Measurements from ENCODE around the gene CARD10.

DNA sequence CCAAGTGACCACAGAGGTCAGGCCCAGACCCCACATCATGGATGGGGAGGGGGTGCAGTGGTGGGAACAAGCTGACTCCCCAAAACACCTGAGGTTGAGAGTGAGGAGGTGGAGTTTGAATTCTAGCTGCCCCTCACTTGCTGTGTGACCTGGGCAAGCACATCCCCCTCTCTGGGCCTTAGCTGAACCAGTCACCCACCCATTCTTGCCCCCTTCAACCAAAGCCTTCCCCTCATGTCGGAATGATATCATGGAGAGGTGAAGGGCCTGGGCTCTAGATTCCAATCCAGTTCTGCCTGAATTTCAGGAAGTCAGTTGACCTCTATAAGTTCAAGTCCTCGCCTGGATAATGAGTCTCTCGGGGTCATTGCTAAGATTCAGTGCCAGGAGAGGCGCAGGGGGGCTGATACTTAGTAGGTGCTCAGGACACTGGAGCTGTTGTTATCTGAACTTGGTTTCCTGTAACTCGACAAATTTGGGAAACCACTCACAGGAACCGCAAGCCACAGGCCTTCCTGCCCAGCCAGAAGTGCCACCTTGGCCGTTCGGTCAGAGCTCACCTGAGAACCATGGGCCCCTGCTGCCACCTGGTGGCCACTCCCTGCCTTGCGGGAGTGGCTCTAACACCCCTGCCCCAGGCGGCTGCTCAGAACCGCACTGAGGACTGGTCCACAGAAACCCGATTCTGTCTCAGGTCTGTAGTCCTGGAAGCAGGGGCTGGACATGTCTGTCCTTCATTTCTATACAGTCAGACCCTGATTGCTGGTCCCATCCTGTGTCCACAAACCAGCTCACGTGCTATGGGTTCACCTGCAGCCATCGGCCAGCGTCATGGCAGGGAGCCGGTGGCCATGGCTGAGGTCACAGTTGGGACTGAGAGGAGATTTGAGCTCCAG, 47.9 kb upstream of the CARD10 start:
- TF ChIP-seq, protein P1, sequence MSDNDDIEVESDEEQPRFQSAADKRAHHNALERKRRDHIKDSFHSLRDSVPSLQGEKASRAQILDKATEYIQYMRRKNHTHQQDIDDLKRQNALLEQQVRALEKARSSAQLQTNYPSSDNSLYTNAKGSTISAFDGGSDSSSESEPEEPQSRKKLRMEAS (IDR thresholded peaks at IDR 0.05; ENCODE audit: low read depth, low read length) = 0 out of 2 replicates have a peak, but pooled peaks have one; percentile 14
- TF ChIP-seq, protein P2, sequence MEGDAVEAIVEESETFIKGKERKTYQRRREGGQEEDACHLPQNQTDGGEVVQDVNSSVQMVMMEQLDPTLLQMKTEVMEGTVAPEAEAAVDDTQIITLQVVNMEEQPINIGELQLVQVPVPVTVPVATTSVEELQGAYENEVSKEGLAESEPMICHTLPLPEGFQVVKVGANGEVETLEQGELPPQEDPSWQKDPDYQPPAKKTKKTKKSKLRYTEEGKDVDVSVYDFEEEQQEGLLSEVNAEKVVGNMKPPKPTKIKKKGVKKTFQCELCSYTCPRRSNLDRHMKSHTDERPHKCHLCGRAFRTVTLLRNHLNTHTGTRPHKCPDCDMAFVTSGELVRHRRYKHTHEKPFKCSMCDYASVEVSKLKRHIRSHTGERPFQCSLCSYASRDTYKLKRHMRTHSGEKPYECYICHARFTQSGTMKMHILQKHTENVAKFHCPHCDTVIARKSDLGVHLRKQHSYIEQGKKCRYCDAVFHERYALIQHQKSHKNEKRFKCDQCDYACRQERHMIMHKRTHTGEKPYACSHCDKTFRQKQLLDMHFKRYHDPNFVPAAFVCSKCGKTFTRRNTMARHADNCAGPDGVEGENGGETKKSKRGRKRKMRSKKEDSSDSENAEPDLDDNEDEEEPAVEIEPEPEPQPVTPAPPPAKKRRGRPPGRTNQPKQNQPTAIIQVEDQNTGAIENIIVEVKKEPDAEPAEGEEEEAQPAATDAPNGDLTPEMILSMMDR (IDR thresholded peaks at IDR 0.05; ENCODE audit: low read depth, low read length) = peak; percentile 93
- TF ChIP-seq POLR2A (IDR thresholded peaks at IDR 0.05; ENCODE audit: extremely low read depth, insufficient read length) (no peak), MYC (IDR thresholded peaks at IDR 0.05; ENCODE audit: low read depth, low read length) (no peak)
